NCI-H1694 (cell line): Measurements from ENCODE around the gene BEX3.
"Not testable (repeated sequence)": the region's sequence is repeated elsewhere in the genome, so short reads cannot be mapped to it uniquely, and the experiment has no call there.

Experiments
- DNase-seq: peaks from one replicate; lab custom pipeline; 2025; lab: John Stamatoyannopoulos, UW

Gene BEX3

DNA sequence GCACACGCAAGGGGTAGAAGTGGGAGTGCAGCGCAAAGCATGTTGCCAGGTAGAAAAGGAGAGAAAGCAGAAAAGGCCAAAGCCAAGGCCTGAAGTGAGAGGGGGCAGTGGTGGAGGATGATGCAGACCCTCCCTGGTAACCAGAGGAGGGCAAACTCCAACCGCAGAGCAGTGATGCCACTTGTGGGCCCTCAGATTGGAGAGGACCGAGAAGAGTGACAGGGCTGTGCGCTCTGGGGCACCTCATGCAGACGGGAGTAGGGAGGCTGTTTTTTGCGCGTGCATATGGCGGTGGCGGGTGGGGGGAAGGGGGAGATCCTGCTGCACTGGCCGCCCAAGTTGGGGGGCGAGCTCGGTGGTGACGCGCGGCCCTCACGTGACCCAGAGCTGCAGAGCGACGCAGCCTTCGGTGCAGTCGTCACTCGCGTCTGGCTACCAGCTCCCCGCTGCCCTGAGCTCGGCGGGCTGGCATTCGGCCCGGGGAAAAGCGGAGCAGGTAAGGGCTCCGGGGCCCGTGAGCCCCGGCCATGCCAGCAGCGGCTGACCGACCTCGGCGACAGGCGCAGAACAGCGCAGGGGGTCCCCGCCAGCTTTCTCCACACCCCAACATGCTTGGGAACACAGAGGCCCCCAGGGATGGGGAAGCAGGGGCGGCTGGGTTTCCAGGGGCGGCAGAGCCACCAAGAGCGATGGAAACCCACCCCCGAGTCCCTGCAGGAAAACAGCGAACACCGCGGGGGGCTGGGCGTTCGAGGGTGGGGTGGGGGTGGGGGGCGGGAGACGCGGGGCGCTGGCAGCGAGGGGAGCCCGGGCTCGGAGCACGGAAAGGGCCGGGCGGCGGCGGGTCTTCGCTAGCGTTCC lies at the start of gene BEX3:
Gene BEX3 (plus strand): TSS at position 421 of the 861 bp plus-strand sequence. CDS start 984 bp downstream, outside the sequence.
- peak; percentile 58 for DNase-seq

DNA sequence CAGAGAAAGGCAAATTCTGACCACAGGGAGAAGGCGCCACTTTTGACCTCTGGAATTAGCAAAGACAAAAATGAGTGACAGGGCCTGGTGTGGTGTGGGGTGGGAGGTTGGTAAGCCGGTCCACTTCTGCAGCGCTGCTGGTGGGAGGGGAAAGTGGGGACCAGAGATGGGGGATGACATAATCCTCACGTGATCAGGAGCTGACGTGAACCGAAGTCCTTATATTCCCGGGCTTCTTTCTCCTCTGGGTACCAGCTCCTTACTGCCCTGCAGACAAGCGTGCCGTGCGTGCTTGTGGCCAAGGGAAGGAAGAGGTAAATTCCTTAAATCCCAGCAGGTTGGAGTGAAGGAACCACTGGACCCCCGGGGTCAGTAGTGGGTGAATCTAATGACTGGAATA lies 46.3 kb upstream of the BEX3 start, which contains the start of gene TCEAL7:
Gene TCEAL7 (plus strand): TSS at position 249 of the 400 bp plus-strand sequence. CDS start 1,165 bp downstream, outside the sequence.
- no peak for DNase-seq

DNA sequence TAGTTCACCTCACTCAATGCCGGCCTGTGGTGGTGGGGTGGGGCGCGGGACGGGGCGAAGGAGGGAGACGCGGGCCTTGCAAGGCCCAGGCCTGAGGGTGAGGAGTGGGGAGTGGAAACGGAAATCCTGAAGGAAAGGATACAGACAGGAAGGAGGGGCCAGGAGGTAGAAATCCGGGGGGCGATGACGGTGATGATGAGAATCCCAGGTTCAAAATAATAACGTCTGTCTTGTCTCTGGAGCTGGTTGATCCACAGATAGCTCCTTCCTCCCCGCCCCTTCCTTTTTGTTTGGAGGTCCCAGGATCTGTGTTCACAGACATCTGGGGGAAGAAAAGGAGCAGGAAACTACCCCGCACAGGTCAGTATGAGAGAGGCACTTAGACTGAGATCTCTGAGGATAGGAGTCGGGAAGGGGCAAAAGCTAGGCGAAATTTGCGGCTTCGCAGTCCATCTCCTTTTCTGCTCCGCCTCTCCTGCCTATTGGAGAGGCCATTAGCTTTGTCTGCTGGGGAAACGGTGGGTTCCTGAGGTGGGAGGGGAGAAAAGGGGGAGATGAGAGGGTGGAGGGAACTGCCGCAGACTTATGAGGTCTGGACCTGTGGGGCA lies 45.6 kb upstream of the BEX3 start:
- DNase-seq, result no peak

DNA sequence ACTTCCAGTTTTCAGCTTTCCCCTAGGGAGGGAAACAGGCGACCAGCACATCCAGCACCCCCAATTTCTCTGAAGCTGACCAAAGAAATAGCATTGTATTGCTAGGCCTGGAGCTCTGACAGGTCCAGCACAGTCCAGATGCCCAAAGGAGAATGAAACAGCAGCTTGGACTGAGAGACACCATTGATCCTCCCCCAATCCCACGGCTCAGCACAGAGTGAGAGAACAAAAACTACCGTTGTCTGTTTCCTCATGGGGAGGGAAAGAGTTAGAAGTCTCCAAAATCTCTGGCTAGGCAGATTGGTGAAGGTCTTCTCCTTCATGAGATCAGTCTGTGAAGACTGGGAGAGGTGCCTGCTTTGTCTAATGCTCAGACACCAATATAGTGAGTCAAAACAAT lies 37.7 kb upstream of the BEX3 start:
- no peak for DNase-seq

DNA sequence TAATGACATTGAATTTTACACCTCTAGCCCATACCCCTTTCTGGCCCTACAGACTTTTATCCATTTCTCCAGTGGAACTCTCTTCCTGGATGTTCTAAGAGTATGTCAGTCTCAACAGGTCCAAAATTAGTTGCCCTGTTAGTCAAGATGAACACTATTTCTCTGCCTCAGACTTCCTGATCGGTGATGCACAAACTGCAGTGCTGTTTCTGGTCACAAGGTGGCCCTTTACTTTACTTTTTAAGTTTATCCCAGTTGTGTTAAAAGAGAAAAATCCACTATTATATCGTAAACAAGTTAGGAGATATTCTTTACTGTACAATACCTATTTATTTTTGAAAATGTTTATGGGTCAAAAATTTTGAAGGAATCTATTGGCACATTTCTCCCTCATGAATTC lies 33.2 kb upstream of the BEX3 start:
- DNase-seq, result peak; percentile 18

DNA sequence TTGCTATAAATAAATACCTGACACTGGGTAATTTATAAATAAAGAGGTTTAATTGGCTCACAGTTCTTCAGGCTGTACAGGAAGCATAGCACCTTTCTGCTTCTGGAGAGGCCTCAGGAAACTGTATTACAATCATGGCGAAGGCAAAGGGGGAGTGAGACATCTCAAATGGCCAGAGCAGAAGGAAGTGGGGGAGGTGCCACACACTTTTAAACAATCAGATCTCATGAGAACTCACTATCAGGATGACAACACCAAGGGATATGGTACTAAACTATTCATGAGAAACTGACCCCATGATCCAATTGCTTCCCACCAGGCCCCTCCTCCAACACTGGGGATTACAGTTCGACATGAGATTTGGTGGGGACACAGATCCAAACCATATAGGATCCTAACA lies 31.7 kb upstream of the BEX3 start:
- DNase-seq, result no peak

DNA sequence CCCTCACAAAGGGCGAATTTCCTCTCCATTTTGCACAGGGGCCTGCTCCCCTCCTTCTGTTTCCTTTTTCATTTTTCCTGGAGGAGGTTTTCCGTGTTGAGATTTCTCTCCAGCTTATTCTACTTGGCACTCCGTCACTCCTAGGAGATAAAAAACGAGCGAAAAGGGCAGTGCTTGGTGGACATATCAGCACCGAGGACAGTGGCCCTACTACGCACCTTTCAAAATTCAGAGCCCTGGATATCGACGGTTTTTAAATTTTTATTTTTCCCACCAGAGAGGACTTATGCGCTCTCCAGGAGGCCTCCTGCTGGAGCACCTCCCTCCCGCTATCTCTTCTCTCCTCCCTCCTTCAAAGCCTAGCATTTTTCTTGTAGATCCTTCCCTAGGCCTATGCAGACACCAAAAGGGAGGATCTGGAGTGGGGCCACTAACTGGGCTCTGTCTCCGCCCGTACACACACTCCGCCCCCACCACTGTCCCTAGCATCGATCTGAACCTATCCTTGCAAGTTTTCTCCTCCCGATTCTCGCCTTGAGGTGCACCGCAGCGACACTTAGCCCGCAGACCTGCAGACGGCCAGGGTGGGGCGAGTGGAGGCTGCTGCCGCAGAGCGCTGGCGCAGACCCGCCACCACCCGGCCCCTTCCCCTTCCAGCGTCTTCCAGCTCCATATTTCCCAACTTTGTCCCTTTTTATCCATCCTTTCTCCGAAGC lies 28.5 kb upstream of the BEX3 start:
- DNase-seq, result no peak

DNA sequence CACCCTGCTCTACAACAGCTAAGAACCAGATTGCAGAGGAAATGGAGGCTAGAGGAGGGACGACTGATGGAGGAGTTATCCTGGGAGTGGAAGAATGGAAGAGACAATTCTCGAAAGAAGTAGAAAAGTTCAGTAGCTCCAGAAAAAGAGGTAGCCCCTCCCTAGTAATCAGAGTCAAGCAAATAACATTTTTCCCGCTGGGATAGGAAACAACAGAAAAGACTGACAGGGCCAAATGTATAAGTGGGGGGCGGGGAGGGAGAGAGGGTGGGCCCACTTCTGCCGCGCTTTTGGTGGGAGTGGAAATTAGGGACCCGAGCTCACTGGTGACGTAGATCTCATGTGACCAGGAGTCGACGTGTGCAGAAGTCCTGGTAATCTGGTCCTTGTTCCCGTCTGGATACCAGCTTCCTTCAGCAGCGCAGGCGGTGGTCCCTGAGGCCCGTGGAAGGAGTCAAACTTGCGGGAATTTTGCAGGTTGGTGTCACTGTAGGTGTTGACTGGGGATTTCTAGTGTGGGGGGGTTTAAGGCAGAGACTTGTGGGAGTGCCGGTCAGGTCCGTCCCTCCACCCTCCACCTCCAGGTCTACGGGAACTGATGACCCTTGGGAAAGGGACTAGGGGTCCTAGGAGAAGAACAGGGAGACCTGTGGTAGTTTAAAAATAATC lies 20.1 kb upstream of the BEX3 start, which contains the start of gene TCEAL9:
Gene TCEAL9 (plus strand): TSS at position 377 of the 669 bp plus-strand sequence. CDS start 1,179 bp downstream, outside the sequence.
- peak; percentile 79 for DNase-seq

DNA sequence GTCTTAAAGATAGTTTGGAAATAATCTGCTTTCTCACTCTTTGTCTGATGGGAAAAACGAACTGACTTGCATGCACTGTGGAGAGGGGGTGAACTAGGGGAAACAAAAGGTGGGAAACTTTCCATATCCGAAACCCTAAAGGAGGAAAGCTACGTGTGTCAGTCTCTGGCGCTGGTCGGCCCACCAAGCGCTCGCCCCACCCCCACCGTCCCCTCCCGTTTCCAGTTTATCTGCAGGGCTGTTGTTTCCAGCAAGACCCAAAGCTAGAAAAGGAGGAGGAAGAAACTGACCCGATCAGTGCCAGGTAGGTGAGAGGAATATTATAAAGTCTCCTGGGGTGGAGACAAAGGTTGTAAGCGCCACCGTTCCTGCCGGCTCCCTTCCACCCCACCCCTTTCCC lies 19.5 kb upstream of the BEX3 start:
- DNase-seq, result no peak

DNA sequence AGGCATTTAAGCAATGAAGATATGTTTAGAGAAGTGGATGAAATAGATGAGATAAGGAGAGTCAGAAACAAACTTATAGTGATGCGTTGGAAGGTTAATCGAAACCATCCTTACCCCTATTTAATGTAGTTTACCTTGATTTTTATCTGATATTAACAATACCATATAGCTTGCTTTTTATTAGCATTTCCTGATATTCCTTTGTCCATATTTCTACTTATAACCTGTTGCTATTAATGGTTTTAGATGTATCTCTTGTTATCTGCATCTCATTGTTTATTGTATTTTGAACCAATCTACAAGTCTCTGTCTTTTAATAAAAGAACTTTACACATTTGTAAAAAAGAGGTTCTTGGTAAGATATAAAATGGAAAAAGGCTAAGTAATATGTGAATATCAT lies 18.5 kb upstream of the BEX3 start:
- no peak for DNase-seq

DNA sequence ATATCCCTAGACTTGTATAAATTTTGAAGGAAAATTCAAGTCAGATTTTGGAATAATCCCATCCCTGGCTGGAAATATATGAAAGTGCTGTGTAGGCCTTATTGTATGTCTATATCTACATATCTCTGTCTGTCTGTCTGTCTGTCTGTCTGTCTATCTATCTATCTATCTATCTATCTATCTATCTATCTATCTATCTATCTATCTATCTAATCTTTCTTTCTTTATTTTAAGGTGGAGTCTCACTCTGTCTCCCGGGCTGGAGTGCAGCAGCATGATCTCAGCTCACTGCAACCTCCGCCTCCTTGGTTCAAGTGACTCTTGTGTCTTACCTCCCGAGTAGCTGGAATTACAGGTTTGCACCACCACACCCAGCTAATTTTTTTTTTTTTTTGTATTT lies 16.7 kb upstream of the BEX3 start:
- DNase-seq, result not testable (repeated sequence)

DNA sequence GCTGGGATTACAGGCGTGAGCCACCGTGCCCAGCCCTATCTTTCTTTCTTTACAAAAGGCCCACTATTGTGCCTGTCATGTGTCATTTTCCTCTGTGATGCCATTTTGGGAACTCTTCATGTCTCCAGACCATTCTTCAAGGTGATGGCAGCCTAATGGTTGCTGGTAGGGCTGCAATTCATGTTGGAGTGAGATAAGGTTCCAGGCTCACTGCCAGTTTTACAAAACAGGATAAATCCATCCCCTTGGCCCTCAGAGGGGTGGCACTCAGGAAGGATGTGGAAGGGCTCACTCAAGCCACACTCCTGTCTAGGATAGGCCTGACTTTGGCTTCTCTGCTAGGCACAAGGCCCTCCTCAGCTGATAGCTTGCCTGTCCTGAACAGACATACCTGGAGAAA lies 16.2 kb upstream of the BEX3 start:
- no peak for DNase-seq

DNA sequence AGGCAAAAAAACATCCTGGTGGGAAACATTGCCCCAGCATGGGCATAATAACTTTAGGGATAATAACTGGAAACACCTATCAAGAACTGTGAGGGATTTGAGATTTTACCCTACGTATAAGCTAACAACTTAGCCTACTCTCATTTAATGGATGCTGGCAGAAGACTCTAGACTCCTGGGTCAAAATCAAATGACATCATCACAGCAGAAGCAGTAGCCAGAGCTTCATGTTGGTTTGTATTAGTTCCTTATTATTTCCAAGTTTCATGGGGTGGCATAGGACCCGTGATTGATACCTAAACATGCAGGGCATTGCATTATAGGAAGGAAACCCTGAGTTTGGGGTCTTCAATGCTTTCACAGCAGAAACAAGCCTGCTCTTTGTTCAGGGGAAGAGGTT lies 15.4 kb upstream of the BEX3 start:
- no peak for DNase-seq

DNA sequence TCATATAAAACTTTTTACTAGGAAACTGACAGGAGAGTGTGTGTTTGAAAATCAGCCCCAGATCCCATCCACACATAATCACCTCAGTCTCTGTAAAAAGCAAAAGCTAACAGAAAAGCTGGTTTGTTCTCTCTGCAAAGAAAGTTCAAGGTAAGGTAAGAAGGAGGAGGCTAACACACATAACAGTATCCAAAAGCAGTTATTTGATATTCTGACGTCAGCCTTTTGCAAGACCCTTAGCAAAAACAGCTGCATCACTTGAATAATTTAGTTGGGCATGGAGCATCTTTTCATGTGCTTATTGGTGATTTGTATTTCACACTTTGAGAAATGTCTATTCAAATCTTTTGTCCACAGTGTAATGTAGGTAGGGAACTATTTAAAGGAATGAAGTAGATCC lies 14.5 kb upstream of the BEX3 start:
- no peak for DNase-seq

DNA sequence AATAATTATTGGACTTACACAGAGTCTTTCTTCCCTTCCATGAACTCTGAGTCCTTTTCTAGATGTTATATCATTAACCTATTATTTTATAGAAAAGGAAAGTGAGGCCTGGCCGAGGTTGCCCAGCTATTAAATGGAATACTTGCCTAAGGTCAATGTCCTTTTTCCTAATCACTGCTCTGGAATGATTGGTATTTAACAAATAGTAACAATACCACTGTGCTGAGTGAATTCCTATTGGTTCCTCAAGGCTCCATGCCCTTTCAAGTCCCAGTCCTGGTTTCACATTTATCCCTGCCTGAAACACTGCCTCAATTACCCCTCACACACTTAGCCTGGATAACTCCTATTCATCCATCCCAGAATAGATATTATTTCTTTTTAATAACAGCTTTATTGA lies 13.9 kb upstream of the BEX3 start:
- DNase-seq, result no peak

DNA sequence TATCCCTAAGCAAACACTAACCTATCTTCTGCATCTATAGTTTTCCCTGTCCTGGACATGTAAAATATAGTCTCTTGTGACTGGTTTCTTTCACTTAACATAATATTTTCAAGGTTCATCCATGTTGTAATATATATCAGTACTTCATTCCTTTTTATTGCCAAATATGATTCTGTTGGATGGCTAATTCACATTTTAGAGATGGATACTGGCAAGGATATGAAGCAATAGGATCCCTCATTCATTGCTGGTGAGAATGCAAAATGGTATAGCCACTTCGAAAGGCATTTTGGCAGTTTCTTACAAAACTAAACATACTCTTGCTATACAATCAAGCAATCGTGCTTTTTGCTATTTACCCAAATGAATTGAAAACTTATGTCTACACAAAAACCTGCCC lies 13.3 kb upstream of the BEX3 start:
- no peak for DNase-seq

DNA sequence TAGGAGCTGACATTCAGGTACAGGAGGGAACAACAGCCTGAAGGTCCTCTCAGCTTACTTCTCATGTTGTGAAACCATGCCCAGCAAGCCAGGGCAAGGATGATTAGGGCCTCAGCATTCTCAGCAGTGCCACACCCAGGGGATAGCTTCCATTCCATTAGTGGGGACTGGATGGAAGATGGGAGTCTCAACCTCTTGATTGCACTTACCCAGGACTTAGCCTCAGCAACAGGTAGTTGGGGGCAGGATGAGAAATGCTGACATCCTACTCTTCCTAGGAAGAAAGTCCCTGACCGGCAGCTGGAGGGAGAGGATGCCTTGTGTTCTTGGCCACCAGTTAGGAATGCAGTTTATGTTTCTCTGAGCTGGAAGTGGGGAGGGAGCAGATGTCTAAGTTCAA lies 8.8 kb upstream of the BEX3 start:
- DNase-seq, result no peak

DNA sequence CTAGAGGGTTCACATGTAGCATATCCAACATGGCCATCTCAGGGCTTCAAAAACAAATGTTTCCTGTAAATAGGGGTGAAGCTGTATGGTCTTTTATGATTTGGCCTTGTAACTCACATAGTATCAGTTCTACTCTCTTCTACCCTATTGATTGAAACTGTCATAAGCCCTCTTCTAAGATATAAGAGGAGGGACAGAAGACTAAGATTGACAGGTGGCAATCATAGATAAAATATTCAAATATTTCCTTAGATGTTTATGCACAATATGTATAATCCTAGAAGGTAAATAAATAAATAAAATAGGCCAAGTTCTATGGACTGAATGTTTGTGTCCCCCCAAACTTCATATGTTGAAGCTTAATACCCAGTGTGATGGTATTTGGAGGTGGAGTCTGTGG lies 6.9 kb upstream of the BEX3 start:
- DNase-seq, result no peak

DNA sequence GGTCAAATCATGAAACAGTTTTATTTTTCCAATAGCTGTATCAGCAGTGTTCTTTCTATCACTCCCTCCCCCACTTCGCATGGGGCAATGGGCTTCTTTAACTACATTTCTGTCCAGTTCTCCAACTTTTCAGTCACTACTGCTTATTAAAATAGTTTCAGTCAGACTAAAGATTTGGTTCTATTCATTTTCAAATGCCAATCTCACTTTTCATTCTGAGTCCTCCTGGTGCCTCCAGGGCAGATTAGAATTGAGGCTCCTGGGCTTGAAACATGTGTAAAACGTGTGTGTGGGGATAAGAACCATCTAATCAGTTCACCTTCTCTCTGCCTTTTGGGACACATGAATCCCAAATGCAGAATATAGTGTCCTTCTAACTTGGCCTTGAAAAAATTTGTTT lies 3.5 kb upstream of the BEX3 start:
- DNase-seq, result no peak

DNA sequence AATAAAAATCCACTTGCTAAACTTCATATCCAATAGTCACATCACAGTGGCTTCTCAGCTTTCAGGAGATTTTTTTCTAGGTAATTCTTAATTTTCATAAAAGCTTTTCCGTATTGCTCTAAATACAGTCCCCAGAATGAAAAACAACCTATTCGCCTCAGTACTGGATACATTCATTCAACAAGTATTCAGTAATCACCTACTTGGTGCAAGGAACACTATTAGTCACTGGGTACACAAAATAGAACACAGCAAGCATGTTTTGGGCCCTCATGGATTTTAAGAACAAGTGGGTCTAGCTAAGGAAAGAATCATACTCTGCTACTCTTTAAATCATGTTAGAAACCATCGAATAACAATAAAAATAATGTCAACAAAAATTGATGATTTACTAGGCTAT lies 2.8 kb upstream of the BEX3 start:
- no peak for DNase-seq

DNA sequence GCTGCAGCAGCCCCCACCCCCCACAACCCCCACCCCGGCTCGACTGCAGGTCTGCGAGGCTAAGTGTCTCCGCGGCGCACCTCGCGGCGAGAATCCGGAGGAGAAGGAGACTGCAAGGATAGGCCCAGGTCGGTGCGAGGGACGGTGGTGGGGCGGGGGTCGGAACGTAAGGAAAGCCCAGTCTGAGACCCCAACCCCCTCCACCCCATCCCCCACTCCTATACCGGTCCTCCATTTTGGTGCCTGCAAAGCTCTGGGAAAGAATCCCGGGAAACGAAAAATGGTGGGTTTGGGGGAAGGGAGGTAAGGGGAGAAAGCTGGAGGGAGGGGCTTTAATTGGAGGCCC lies 614 bp downstream of the BEX3 start:
- peak; percentile 15 for DNase-seq

DNA sequence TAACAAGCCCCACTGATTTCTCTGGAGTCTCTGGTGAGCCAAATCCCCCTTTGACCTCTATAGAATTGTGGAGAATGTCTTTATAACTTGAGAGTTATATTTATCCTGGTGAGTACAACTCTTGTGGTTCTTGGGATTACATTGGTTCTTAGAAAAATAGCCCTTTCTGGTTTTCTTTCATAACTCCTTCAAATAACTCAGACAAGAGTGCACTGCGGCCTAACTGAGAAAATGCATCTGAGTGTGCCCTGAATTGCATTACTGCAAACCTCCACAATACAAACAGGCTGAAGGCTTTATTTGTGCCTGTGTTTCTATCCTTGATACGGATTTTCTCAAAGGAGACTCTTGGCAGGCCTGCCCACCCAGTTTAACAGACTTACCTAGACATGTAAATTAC lies 2.7 kb downstream of the BEX3 start:
- DNase-seq, result no peak
